GM19099 (cell line): ENCODE measurements around the gene KCNK10.

ENCODE experiments used
- POLR2A ChIP-seq: IDR thresholded peaks from 3 replicates; pipeline ENCODE4 v1.6.1; 2011; ENCODE audit warnings: low read depth; ENCODE audit not compliant: insufficient read length; ENCODE audit errors: extremely low read depth

Gene KCNK10

GRCh38 chr14:88258021-88258420 lies 65.0 kb downstream of the KCNK10 start:
- no peak for TF ChIP-seq POLR2A

DNA sequence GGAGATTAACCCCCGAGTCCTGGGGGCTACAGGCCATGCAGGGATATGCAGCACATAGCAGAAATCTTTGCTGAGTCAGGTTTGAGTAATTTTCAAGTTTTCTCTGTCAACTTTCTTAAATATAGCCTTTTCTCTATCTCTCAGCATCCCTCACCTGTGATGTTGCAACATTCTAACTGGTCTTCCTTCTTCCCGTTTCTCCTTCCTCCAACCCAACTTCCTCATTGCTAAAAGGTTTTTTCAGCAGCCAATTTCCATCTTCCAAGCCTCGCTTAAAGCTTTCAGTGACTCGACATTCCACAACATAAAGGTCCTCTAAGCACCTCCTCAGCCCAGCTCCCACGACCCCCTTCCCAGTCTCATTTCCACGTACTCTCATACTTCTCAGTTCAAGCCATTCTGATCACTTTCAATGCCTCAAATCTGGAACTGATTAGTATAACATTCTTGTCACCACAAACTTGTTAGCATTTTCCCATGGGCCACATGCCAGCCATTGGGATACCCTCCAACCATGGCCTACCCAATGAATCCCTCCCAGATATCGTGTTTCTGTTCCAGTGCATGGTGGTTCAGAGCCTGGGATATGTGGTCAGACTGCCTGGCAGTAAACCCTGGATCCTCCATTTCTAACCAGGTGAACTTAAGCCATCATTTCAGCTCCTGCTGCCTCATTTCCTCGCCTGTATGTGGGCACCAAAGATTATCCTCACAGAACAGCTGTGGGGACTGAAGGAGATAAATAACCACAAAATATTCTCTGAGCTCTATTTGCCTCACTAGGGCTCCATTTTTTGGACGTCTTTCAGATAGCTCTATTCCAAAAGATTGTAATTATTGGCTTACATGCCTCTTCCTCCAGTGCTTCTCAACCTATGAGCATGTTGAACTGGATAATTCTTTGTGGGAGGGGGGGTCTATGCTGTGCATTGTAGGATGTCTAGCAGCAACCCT lies 65.8 kb downstream of the KCNK10 start:
- no peak for TF ChIP-seq POLR2A

GRCh38 chr14:88255798-88256197 lies 67.3 kb downstream of the KCNK10 start:
- no peak for TF ChIP-seq POLR2A

GRCh38 chr14:88255196-88255595 lies 67.9 kb downstream of the KCNK10 start:
- no peak for TF ChIP-seq POLR2A

GRCh38 chr14:88252498-88252897 lies 70.6 kb downstream of the KCNK10 start:
- TF ChIP-seq POLR2A: no peak

DNA sequence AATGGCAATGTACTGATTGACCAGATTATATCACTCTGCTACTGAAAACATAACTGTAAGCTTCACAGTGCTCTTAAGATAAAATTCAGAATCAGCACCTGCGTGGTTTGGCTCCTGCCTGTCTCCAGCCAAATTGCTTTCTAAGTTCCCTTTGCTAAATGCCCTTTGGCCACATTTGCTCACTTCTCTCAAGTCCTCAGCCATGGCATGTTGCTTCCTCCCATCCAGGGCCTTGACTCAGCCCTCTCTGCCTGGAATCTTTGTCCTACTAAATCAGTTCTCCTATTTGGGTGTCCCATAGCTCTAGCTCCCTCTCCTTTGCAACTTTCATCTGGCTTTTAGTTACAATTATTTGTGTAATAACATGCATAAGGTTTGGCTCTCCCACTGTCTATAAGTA lies 71.4 kb downstream of the KCNK10 start:
- no peak for TF ChIP-seq POLR2A

GRCh38 chr14:88249266-88249665 lies 73.8 kb downstream of the KCNK10 start:
- TF ChIP-seq POLR2A: no peak

DNA sequence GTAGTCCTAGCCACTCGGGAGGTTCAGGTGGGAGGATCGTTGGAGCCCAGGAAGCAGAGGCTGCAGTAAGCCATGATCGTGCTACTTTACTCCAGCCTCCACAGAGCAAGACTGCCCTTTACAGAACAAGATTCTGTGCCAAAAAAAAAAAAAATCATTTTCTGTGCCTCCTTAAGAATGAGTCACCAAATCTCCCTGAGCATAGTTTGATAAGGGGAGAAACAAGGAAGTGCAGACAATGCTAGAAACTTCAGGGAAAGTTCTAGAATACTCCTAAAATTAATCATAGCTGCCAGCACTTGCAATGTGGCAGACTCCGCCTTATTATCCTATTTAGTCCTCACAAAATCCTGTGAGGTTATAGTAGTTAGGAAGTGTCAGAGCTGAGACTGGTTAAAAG lies 74.5 kb downstream of the KCNK10 start:
- no peak for TF ChIP-seq POLR2A

GRCh38 chr14:88247228-88247627 lies 75.8 kb downstream of the KCNK10 start:
- TF ChIP-seq POLR2A: no peak

- no peak for TF ChIP-seq POLR2A
Measured at GRCh38 chr14:88245321-88245720, 77.7 kb downstream of the KCNK10 start.

- TF ChIP-seq POLR2A: no peak
Measured at GRCh38 chr14:88243946-88244345, 79.1 kb downstream of the KCNK10 start.

GRCh38 chr14:88242446-88242845 lies 80.6 kb downstream of the KCNK10 start:
- TF ChIP-seq POLR2A: no peak

DNA sequence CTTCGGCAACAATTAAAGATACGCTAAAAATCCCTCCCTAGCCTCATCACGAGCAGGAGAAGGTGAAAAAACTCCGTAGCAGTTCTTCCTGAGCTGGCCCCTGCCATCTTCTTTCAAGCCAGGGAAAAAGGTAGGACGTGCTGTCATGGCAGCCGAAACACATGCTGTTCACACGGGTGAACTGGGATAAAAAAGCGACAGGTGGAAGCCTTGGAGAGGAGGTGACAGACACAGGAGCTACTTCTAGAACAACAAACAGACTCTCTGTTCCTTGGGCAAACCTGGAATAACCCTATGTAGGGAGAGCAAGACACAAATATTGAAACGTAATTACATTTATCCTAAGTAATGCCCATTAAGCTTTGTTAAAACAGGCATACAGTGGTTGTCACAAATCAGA lies 81.3 kb downstream of the KCNK10 start:
- TF ChIP-seq POLR2A: no peak

DNA sequence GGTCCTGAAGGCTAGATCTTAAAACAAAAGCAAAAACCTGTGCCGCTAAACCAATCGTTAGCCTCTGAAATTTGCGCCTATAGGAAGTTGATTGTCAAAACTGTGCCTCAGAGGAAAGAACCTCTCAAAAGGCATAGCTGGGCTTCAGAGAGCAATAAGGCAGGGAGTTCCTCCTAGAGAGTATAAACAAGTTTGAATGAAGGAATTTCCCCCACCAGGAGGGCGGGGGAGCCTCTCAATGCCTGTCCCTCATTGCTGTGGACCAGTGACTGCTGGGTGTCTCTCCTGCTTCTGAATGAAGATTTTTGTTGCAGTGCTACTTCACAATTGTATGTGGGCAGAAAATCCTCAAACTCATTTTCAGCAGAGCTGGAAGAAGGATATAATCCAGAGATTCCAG lies 88.6 kb downstream of the KCNK10 start:
- no peak for TF ChIP-seq POLR2A

- no peak for TF ChIP-seq POLR2A
Measured at GRCh38 chr14:88233915-88234314, 89.2 kb downstream of the KCNK10 start.

DNA sequence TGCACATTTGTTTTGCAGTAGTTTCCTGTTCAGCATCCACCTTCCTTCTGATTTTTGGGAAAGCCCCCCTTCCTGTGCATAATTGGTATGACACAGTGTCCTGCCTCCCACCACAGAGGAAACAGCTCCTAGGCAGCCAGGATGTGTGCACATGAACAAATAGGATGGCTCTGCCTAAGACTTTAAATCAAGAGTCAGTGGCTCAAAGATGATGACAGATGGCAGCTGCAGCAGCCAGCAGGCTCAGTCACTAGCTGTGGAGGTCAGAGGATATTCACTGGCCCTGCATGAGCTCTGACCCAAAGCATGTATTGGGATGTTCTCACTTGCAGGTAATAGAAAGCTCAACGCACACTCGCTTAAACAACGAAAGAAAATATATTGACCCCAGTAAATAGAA lies 90.3 kb downstream of the KCNK10 start:
- no peak for TF ChIP-seq POLR2A
